Globus pallidus (tissue), 1 donor: ENCODE data around the gene VANGL1.
A peak's percentile ranks its signal among the peaks of the same experiment; 100 is the strongest.

Experiments
- DNase-seq: peaks from one replicate; pipeline ENCODE4 v3.0.0-alpha.2; 2015; ENCODE audit warnings: low spot score

The VANGL1 gene

DNA sequence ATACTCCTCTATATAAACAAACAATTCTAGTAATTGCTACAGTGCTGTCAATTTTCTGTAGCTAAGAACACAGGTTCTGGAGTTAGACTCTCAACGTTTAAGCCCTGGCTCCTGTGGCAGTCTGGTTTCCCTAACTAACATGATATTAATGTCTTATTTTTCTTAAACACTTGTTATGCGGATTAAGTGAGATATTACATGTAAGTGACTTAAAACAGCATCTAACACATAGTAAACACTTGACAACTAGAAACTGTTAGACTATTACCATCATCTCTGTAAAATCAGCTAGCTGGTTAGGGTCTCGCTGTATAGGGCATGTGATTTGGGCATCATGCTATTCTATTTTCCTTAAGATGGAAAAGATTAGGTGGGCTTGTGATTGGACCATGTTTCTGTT, 2.3 kb downstream of the VANGL1 start:
- no peak for DNase-seq

DNA sequence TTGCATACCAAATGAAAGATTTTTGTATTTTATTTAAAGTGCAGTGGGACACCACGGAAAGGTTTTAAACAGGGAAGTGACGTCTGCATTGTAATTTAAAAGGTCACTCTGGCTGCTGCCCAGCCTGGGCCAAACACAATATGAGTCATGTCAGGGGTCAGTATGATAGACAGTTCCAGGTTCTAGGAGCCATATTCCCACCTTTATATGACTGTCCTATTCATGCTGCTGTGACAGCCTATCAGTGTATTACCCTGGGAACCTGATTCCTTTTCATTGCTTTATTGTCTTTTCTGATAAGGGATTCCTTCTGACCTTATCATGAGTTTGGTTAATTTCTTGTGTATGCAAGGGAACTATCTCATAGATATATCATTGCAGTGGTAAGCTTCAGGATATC, 5.3 kb downstream of the VANGL1 start:
- DNase-seq: no peak

DNA sequence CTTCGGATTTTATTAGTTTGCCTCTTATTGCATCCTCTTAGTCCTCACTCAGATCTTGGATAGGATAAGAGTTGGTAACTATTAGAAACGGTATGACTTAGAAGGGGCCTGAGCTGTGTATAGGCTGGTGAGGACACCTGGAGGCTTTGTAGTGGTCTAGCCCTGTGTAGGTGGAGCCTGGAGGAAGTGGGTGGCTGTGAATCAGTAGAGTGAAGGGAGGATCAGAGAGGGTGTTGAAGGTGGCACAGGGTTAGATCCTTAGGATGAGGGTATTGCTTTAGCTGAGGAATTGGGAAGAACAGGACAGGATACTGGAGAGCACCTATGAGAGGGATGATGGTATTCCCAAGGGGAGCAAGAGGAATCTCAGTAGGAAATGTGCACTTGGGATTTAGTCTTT, 5.7 kb downstream of the VANGL1 start:
- no peak for DNase-seq

GRCh38 chr1:115647919-115648650, 6.3 kb downstream of the VANGL1 start:
- no peak for DNase-seq

DNA sequence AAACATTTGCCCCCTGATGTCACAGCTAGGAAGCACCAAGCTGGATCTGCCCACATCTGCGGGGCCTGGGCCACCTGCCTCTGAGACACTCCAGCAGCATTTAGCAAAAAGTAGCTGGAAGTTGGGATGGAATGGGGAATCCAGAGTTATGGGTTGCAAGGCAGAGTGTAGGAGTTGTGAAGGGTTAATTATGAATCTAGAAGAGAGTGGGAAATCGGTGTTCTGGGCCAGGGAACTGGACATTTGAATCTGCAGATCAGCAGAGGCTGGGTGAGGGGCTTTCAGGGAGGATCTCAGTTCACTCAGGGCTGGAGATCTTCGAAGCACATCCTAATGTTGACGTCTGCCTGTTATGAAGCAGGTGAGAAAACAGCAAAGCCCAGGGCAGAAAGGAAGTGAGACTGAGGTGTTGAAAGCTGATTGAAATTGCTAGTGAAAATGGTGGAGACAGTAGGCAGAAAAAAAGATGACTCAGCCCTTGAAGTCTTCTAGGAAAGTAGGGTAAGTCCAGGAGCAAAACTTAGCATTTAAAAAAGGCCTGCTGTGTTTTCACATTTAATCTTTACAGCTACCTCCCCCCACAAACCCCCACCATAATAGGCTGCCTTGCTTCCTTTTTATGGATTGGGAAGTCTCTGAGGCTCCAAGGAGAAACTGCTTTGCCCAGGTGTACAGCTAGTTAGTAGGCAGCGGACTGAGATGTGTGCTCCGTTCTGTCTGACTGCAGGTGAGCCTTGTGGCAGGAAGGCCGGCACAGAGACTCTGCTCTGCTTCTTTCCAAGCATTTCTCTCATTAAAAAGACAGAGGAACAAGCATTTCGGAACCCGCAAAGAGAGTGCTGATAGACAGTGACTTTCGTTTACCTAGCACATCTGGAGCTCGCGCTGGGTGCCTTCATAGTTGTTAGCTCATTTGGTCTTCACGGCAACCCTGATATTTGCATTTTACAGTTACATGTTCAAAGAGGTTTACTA, 7.2 kb downstream of the VANGL1 start:
- DNase-seq: no peak

GRCh38 chr1:115649964-115650363, 8.2 kb downstream of the VANGL1 start:
- DNase-seq: no peak

GRCh38 chr1:115650961-115651360, 9.2 kb downstream of the VANGL1 start:
- DNase-seq: no peak

- no peak for DNase-seq
These were observed 9.6 kb downstream of the VANGL1 start for GRCh38 chr1:115651391-115651790.

DNA sequence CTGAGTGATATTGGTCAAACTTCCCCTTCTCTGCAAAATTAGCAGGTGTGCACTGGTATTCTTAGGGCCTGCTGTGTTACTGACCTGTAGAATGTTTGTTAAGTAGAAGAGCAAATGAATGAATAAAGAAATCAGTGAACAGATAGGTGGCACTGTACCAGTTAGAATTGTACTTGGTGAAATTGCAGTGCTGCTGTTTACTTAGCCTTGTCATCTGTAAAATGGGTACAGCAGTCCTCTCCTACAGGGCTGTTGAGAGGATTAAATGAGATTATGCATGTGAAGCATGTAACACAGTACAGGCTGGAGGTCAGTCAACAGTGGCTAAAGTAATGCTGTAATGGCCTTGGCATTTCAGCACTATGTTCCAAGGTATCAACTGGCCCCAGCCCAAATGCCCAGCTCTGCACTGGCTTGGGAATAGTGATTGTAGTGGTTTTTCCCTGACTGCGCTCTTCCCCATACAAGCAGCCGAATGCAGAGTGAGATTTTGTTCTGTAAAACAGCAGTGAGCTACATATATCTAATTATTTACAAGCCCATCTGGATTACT, 10.5 kb downstream of the VANGL1 start:
- no peak for DNase-seq

GRCh38 chr1:115654125-115654524, 12.4 kb downstream of the VANGL1 start:
- DNase-seq: no peak

DNA sequence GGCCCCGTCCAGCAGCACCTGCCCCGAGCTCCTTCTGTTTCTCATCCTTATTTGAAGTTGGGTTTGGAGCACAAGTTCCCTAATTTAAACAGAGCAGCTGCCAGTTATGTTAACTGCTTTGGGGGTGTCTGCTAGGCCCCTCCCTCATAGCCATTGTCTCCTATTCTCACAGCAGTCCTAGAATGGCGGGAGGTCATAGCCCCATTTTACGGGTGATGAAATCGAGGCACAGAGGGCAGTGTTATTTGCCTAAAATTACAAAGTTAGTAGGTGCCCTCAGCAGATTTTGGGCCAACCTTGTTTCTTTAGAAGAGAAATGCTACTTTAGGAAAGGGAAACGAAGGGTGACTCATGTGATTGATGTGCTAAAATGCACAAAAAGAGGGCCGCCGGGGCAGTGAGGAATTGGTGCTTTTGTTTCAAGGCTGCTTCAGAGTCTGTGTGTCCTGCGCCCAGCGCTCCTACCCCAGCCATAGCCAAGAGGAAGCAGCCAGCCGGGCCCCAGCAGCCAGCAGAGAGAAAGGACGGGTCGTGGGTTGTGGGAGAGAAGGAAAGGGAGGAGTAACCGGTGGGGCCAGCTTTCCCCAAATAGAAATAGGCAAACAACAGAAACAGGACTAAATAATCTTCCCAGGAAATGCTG, 13.0 kb downstream of the VANGL1 start:
- no peak for DNase-seq

DNA sequence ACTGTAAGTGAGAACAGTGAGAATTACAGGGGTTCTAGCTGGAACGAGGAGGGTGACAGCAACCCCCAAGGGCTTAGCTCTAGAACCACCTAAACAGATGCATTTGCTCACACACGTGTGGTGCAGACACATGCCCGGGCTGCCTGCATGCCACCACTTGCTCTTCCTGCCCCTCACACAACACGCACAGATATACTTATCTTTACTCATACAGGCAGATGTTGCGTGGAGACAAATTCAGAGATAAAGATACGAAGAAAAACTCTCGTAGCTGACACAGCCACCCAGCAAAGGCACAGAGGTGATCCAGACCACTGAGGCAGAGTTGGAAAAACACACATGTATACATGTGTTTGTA, 13.5 kb downstream of the VANGL1 start:
- DNase-seq: no peak

GRCh38 chr1:115655916-115656315, 14.1 kb downstream of the VANGL1 start:
- DNase-seq: no peak

DNA sequence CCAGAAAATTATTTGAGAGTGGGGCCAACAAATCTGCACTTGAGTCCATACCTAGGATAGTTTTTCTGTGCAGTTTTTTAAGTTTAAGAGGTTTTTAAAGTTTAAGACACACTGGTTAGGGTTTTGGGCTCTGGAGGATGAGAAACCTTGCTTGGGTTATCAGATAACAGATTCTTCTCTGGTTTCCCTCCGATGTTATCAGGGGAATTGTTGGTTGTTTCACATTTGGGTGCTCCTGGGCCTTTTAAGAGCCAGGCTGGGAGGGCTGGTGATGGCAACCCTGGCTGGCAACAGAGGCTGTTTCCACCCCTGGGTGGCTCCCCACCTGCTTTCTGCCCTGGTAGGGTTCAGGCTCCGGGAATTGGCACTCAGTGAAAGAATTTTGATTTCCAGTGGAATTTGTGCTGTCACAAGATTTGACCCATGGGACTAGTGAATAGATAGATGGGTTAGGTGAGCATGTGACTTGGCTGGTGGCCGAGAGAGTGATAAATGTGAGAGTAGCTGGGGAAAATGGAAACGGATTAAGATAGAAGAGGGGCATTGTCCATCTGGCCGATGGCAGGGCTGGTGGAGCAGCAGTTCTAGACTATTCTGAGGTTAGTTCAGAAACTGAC, 14.8 kb downstream of the VANGL1 start:
- DNase-seq: no peak

- DNase-seq: no peak
These were observed 16.9 kb downstream of the VANGL1 start for GRCh38 chr1:115658646-115659045.

DNA sequence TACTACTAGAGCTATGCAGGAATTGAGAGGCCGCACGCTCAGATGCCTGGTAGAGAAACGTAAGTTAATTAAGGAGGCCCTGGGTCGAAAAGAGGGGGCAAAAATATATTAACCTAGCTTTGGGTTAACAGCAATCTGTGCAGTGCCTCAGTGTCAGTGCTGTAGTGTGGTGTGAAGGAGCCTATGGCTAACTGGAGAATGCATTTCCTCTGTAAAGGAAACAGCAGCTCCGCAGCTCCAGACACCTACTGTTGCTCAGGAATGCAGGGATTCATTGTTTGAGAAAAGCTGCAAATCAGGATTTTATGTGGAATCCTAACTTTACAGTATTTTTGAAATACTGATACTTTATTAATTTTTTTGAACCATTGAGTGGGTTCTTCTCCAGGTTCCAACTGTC, 18.4 kb downstream of the VANGL1 start:
- DNase-seq: no peak

DNA sequence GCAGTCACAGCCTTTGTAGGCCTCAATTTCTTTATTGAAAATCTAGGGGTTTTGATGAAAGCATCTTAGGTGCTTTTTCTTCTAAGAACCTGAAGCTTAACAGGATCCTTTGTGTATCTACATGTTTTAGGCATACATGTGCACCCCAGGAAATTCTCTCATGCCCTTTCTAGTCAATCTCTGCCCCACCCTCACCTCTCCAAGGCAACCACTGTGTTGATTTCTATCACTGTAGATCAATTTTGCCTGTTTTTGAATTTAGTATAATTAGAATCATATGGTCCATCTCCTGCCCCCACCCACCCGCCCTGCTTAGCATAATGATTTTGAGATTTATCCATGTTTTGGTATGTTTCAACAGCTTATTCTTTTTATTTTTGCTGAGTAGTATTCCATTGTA, 19.4 kb downstream of the VANGL1 start:
- no peak for DNase-seq

- no peak for DNase-seq
These were observed 23.7 kb downstream of the VANGL1 start for GRCh38 chr1:115665319-115666096.

GRCh38 chr1:115666206-115666605, 24.4 kb downstream of the VANGL1 start:
- no peak for DNase-seq

GRCh38 chr1:115666702-115667101, 24.9 kb downstream of the VANGL1 start:
- DNase-seq: peak; percentile 43

- DNase-seq: no peak
These were observed 26.8 kb downstream of the VANGL1 start for GRCh38 chr1:115668579-115668978.
